ENCODE results near the gene MCM8. TPM values are rescaled to one million over a fixed set of nuclear protein-coding genes. Genes with fewer than 3 reads are reported as not detected.

The MCM8 gene
- total RNA-seq, 3 donors from 2014 or later, result 19.7 to 27.3 (median 20.1) TPM

DNA sequence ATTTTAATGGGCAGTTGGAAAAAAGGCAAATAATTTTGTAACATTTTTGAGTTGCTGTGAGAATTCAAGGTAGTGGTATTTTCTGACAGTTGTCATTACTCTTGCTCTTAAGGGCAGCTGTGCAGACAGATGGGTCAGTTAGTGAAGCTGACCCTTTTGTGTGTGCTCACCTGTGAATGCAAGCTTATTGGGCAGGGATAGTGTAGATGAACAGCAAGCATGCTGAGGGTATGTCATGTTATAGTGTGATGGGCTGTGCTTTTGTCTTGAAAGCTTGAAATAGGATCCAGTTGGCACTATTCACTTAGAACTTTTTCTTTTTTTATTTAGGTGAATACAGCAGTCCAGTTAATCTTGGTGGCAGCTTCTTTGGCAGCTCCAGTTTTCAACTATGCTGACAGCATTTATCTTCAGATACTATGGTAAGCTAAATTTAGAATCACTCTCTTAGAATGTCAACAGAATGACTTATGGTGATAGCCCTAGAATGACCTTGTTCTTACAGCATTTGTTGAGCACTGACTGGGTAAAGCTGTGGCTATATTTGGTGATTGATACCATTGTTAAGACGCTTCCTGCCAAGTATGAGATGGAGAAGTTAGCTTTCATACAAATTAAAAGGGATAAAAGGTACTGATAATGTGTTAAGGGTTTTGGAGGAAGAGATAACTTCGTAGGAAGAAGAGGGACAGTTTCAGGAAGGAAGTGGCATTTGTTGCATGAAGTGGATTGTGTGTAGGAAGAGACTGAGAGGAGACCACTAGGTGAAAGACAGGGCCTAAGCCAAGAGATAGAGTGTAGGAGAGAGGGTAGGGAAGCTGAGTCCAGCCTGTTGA is 83.9 kb downstream of the MCM8 start:
- H3K27me3 Mint-ChIP-seq (ENCODE audit: low read depth), result no peaks in the 10 kb centered on the region
- no peak overlapping the region for H3K4me3 Mint-ChIP-seq
- H3K36me3 Mint-ChIP-seq (ENCODE audit: insufficient read depth), result peaks cover 37% of the 10 kb centered on the region
- H3K9me3 Mint-ChIP-seq, result no peaks in the 10 kb centered on the region
- no peak for DNase-seq
- no peak for ATAC-seq
- peaks cover 14% of the 10 kb centered on the region for H3K4me1 Mint-ChIP-seq (ENCODE audit: low read depth)

DNA sequence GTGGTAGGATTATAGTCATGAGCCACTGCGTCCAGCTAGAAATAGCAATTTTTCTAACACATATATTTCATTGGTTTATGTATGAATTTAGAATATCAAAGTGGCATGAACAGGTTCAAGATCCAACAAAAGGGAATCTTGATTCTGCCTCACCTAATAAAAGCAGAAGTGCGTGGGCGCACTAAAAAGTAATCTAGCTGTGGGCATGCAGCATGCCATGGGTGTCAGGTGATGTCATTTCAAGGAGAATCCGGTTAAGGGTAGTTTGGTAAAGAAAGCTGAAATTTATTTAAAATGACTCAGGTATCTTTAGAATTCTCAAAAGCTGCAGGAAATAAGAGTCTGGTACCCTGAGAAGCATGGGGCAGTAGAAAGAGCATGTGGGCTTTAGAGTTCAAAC is 85.8 kb downstream of the MCM8 start:
- no peak for DNase-seq
- ATAC-seq, result no peak
- peaks cover 53% of the 10 kb centered on the region for H3K36me3 Mint-ChIP-seq (ENCODE audit: insufficient read depth)
- no peaks in the 10 kb centered on the region for H3K27me3 Mint-ChIP-seq (ENCODE audit: low read depth)
- no peak overlapping the region for H3K4me3 Mint-ChIP-seq
- H3K4me1 Mint-ChIP-seq (ENCODE audit: low read depth), result peaks cover under 1% of the 10 kb centered on the region
- H3K9me3 Mint-ChIP-seq, result no peaks in the 10 kb centered on the region

DNA sequence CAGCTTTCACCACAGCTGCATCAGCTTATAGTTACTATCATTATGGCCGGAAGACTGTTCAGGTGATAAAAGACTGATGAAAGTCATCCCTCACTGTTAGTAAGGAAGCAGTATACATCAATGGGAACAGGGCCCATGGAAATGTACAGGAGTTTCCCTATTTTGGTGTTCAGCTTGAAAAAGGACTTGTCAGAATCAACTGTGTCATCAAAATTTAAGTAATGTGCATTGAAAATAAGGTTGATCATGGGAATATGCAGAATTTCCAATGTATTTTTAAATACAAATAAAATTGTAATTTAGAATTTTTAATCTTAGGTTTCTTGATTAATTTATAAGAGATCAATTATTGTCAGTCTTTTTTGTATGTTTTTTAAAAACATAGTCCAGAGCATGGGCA is 86.6 kb downstream of the MCM8 start:
- Mint-ChIP-seq H3K27me3 (ENCODE audit: low read depth) (no peaks in the 10 kb centered on the region), H3K4me1 (ENCODE audit: low read depth) (no peaks in the 10 kb centered on the region), H3K36me3 (ENCODE audit: insufficient read depth) (peaks cover 59% of the 10 kb centered on the region)

DNA sequence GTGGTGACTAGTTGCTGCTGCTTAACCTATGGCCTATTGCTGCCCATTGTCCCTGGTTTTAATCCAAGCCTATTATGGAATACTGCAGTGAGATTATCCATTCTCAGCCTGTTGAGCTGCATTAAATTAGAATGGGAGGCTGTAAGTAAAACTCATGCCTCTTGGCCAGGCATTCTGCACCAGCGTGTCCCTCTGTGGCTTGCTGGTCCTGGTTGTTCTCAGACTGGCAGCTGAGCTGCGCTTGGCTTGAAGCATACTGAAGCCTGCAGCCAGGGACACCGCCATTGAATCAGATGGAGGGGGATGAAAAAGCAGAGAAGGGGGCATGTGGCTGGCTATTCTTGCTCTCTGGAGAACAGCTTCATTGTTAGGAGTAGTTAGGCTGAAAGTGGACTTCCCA is 87.8 kb downstream of the MCM8 start:
- Mint-ChIP-seq H3K36me3 (ENCODE audit: insufficient read depth) (peaks cover 58% of the 10 kb centered on the region), H3K27me3 (ENCODE audit: low read depth) (no peaks in the 10 kb centered on the region), H3K4me3 (no peak overlapping the region), H3K4me1 (ENCODE audit: low read depth) (no peaks in the 10 kb centered on the region), H3K9me3 (no peaks in the 10 kb centered on the region)
- no peak for DNase-seq
- ATAC-seq, result no peak

More for the DNA sequence above, 86.6 kb downstream of the MCM8 start:
- H3K9me3 Mint-ChIP-seq, result no peaks in the 10 kb centered on the region
- H3K4me3 Mint-ChIP-seq, result no peak overlapping the region
- ATAC-seq (no peak), DNase-seq (no peak)

DNA sequence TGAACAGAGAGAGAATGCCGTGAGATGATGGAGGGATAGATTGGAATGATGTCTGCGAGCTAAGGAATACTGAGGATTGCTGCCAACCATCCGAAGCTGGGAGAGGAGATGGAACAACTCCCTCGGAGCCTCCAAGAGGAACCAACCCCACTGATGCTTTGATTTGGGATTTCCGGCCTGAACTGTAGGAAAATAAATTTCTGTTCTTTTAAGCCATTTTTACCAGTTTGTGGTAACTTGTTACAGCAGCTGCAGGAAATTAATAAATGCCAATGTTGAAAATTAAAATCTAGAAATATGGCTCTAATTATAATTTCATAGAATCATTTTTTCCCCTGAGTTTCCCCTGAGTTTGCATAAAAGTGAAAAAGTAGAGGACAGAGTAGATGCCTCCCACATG is 89.3 kb downstream of the MCM8 start:
- ATAC-seq, result no peak
- DNase-seq, result no peak
- no peaks in the 10 kb centered on the region for H3K4me1 Mint-ChIP-seq (ENCODE audit: low read depth)
- peaks cover 44% of the 10 kb centered on the region for H3K36me3 Mint-ChIP-seq (ENCODE audit: insufficient read depth)
- no peaks in the 10 kb centered on the region for H3K27me3 Mint-ChIP-seq (ENCODE audit: low read depth)
- no peaks in the 10 kb centered on the region for H3K9me3 Mint-ChIP-seq
- no peak overlapping the region for H3K4me3 Mint-ChIP-seq

DNA sequence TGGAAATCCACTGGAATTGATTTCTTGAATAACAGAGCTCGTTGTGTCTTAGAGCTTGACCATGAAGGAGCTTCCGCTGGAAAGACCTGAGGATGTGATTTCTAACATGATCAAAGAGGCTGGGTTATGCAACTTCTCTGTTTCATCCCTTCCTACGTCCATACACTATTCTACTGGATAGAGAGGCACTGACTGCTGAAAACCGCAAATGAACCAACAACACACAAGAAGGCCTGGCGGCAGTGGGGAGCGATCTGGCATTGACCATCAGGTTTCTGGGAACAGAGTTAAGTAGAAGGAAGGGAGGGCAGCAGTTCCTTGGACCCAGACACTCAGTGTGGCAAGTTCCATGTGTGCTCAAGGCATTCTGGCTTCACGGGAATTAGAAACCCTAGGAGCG is 90.1 kb downstream of the MCM8 start:
- ATAC-seq (no peak), DNase-seq (no peak)
- Mint-ChIP-seq H3K4me3 (no peak overlapping the region), H3K4me1 (ENCODE audit: low read depth) (no peaks in the 10 kb centered on the region), H3K9me3 (no peaks in the 10 kb centered on the region), H3K27me3 (ENCODE audit: low read depth) (no peaks in the 10 kb centered on the region), H3K36me3 (ENCODE audit: insufficient read depth) (peaks cover 42% of the 10 kb centered on the region)

DNA sequence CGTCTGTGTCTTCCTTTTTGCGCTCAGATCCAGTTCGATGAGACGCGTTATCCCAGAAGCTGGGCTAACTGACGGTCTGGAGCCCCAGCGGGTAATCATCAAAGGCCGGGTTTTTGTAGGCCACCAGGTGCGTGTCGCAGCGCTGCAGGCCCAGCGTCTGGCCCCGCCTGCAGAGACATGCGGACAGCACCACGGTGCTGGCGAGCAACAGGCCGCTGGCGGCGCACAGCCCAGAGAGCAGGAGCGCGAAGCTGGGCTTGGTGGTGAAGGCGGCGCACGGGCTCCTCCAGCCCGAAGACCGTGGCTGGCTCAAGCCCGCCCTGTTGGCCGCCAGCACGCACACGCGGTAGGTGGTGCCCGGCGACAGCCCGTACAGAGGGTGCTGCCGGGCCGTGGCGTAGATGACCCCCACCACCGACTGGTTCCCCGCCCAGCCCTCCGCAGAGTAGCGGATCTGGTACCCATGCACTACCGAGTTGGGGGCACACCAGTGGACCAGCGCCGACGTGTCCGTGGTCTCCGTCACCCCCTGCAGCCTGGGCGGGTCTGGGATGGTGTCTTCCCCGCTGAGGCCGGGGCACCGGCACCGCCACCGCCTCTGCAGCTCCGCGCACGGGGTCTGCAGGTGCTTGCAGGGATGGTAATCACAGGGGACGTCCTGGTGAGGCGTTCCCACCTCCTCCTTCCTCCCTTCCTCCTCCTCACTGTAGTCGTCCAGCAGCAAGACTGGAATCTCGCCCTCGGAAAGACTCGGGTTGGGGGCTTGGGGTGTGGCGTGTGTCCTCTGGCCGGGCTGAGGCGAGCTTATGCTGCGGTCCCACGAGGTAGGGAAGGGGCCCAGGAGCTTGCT is 90.7 kb downstream of the MCM8 start:
- H3K36me3 Mint-ChIP-seq (ENCODE audit: insufficient read depth), result peaks cover 40% of the 10 kb centered on the region
- no peaks in the 10 kb centered on the region for H3K4me1 Mint-ChIP-seq (ENCODE audit: low read depth)
- ATAC-seq (no peak), DNase-seq (no peak)
- H3K9me3 Mint-ChIP-seq, result no peaks in the 10 kb centered on the region
- H3K4me3 Mint-ChIP-seq, result no peak overlapping the region
- no peaks in the 10 kb centered on the region for H3K27me3 Mint-ChIP-seq (ENCODE audit: low read depth)

DNA sequence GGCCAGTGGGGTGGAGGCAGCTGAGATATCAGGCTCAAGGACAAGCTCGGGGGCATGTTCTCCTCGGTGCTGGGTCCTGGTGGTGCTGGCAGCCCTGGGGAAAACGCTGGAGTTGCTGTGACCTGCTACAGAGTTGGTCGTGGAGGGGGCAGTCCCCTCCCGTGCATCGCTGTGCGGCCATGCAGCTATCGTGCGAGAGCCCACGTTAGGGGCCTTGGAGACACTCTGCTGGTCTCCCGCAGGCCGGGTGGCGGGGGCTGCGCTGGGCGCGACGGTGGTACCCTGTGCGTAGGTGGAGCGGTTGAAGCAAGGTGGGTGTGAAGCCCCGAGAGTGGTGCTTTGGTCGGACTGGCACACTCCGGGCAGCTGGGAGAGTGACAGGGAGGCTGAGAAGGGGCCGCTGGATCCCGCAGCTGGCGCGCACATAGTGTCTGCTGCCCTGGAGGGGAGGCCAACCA is 91.4 kb downstream of the MCM8 start:
- DNase-seq (no peak), ATAC-seq (no peak)
- Mint-ChIP-seq H3K9me3 (no peaks in the 10 kb centered on the region), H3K4me3 (no peak overlapping the region), H3K27me3 (ENCODE audit: low read depth) (no peaks in the 10 kb centered on the region), H3K36me3 (ENCODE audit: insufficient read depth) (peaks cover 36% of the 10 kb centered on the region), H3K4me1 (ENCODE audit: low read depth) (no peaks in the 10 kb centered on the region)

DNA sequence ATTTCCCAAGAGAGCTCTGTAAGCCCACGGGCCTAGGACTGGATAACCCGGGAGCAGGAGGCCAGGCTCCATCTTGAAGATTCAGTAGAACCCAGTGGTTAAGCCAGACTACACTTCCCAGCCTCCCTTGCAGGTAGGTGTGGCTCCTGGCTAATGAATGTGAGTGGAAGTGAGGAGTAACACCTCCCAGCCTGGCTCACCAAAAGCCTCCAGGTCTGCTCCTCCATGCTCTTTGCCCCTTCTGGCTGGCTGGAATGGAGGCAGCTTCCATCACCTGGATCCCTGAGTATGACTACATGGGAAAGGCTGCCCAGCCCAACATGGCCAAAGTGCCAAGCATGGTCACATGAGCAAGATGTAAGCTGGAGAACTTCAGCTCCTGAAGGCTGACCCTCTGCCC is 93.7 kb downstream of the MCM8 start:
- Mint-ChIP-seq H3K4me3 (no peak overlapping the region), H3K4me1 (ENCODE audit: low read depth) (no peaks in the 10 kb centered on the region), H3K27me3 (ENCODE audit: low read depth) (no peaks in the 10 kb centered on the region), H3K36me3 (ENCODE audit: insufficient read depth) (peaks cover 26% of the 10 kb centered on the region), H3K9me3 (no peaks in the 10 kb centered on the region)
- ATAC-seq, result no peak
- no peak for DNase-seq

DNA sequence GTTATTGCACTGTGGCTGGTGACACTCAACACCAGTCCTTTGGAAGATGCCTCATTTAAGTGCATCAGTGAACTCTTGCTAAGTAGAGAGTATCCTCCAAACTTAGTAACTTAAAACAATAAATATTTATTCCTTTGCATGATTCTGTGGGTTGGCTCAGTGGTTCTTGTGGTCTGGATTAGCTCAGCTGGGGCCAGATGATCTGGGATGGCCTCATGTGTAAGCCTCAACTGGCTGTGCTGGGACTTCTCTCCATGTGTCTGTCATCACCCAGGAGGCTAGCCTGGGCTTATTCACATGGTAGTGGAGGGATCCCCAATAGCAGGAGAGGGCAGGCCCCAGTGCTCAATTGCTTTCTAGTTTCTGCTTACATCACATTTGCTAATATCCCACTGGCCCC is 95.1 kb downstream of the MCM8 start:
- peaks cover 16% of the 10 kb centered on the region for H3K36me3 Mint-ChIP-seq (ENCODE audit: insufficient read depth)
- ATAC-seq (no peak), DNase-seq (no peak)
- H3K9me3 Mint-ChIP-seq, result no peaks in the 10 kb centered on the region
- no peaks in the 10 kb centered on the region for H3K4me1 Mint-ChIP-seq (ENCODE audit: low read depth)
- peaks cover 4% of the 10 kb centered on the region for H3K27me3 Mint-ChIP-seq (ENCODE audit: low read depth)
- H3K4me3 Mint-ChIP-seq, result no peak overlapping the region

DNA sequence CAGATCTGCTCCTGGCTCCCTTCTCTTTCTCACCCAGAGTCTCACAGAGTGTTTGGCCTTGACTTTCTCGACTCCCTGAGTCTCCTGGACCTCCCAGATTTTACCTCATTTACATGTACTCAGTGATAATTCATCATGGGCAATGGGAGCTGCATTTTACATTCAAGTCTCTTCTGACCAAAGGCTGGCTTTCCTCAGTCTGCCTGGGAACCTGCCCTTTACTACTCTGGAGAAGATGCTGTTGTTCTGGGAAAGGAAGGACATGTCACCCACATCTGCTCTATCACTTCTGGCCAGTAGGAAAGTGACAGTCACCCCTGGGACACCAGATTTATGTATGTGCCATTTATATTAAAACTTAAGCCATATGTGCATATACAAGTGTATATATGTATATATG is 96.0 kb downstream of the MCM8 start:
- no peak overlapping the region for H3K4me3 Mint-ChIP-seq
- DNase-seq (no peak), ATAC-seq (no peak)
- peaks cover 12% of the 10 kb centered on the region for H3K36me3 Mint-ChIP-seq (ENCODE audit: insufficient read depth)
- peaks cover 13% of the 10 kb centered on the region for H3K27me3 Mint-ChIP-seq (ENCODE audit: low read depth)
- H3K4me1 Mint-ChIP-seq (ENCODE audit: low read depth), result no peaks in the 10 kb centered on the region
- no peaks in the 10 kb centered on the region for H3K9me3 Mint-ChIP-seq

DNA sequence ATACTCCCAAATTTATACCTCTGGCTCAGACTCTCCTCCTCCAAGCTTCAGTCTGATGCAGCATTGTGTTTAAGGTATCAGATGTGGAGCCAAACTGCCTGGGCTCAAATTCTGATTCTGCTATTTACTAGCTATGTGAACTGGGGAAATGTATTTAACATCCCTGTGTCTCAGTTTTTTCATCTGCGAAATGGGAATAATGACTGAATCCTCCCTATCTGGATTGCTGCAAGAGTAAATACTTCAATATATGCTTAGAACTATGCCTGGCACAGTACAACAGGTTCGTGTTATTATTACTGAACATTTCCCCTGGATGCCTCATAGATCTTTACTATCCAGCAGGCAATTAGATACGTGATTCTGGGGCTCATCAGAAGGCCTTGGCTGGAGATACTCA is 97.9 kb downstream of the MCM8 start:
- DNase-seq, result no peak
- peaks cover 26% of the 10 kb centered on the region for H3K27me3 Mint-ChIP-seq (ENCODE audit: low read depth)
- no peak for ATAC-seq
- H3K9me3 Mint-ChIP-seq, result no peaks in the 10 kb centered on the region
- H3K4me3 Mint-ChIP-seq, result no peak overlapping the region
- H3K36me3 Mint-ChIP-seq (ENCODE audit: insufficient read depth), result peaks cover 2% of the 10 kb centered on the region
- peaks cover 6% of the 10 kb centered on the region for H3K4me1 Mint-ChIP-seq (ENCODE audit: low read depth)
